Stomach (tissue), 4 donors: ENCODE data around the gene FAM13B.

Source experiments
- CTCF ChIP-seq, 7 experiments: fragments of 450-650 bp in 4 of 7; fragments of 200-600 bp in 3 of 7; sonication (generic) in 3 of 7; IDR thresholded peaks; one replicate each; pipeline ENCODE4 v1.5.1; 2016 to 2019; ENCODE audit warnings: antibody characterized with exemption in 7 of 7, control low read depth in 2 of 7, mild to moderate bottlenecking in 1 of 7
- POLR2A ChIP-seq, 4 donors: fragments of 450-650 bp; IDR thresholded peaks; one replicate each; pipeline ENCODE4 v1.6.1; 2016; ENCODE audit warnings: antibody characterized with exemption in 4 of 4, control low read depth in 2 of 4, mild to moderate bottlenecking in 1 of 4, moderate library complexity in 1 of 4

GRCh38 chr5:137935694-137936093 lies 97.2 kb downstream of the FAM13B start:
- TF ChIP-seq CTCF (IDR thresholded peaks at IDR 0.05) (no peak), POLR2A (IDR thresholded peaks at IDR 0.05) (no peak)
